OCI-LY1 (cell line): ENCODE data around the gene PAX2.

ENCODE experiments used
- CTCF ChIP-seq: fragments of 200-600 bp; sonication (generic), shearing (Covaris generic); IDR thresholded peaks from 2 replicates; pipeline ENCODE4 v1.5.1; 2017; ENCODE audit warnings: mild to moderate bottlenecking, antibody characterized with exemption, low read length, moderate library complexity, mixed read lengths
- EZH2 ChIP-seq: fragments of 200-600 bp; sonication (generic), shearing (Covaris generic); IDR thresholded peaks from 2 replicates; pipeline ENCODE4 v1.8.0; 2017; ENCODE audit warnings: borderline replicate concordance, mixed run types, mild to moderate bottlenecking, antibody characterized with exemption, low read length, moderate library complexity, mixed read lengths

- no peak for TF ChIP-seq CTCF
- TF ChIP-seq EZH2, result no peak
Measured at GRCh38 chr10:100864978-100865377, 119.6 kb downstream of the PAX2 start.
